ENCODE measurements around the gene GFI1B. TPM values are rescaled to one million over a fixed set of nuclear protein-coding genes. Genes with fewer than 3 reads are reported as not detected.

GFI1B gene
- total RNA-seq, 1 experiment from 2014 or later: 0.77 TPM

DNA sequence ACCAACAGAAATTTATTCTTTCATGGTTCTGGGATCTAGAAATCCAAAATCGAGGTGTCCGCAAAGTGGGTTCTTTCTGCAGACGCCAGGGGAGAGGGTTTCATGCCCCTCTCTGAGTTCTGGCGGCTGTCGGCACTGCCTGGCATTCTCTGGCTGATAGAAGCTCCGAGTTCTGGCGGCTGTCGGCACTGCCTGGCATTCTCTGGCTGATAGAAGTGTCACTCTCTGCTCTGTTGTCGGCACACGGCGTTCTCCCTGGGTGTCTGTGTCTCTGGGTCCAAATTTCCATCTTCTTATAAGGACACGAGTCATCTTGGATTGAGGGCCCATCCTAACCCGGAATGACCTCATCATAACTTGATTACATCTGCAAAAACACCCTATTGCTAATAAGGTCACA lies 7.6 kb downstream of the GFI1B start (continued):
- TF ChIP-seq, protein P1, sequence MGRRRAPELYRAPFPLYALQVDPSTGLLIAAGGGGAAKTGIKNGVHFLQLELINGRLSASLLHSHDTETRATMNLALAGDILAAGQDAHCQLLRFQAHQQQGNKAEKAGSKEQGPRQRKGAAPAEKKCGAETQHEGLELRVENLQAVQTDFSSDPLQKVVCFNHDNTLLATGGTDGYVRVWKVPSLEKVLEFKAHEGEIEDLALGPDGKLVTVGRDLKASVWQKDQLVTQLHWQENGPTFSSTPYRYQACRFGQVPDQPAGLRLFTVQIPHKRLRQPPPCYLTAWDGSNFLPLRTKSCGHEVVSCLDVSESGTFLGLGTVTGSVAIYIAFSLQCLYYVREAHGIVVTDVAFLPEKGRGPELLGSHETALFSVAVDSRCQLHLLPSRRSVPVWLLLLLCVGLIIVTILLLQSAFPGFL (CRISPR knock-in tag; IDR thresholded peaks at IDR 0.05; ENCODE audit: borderline replicate concordance): no peak
- TF ChIP-seq, protein P2, sequence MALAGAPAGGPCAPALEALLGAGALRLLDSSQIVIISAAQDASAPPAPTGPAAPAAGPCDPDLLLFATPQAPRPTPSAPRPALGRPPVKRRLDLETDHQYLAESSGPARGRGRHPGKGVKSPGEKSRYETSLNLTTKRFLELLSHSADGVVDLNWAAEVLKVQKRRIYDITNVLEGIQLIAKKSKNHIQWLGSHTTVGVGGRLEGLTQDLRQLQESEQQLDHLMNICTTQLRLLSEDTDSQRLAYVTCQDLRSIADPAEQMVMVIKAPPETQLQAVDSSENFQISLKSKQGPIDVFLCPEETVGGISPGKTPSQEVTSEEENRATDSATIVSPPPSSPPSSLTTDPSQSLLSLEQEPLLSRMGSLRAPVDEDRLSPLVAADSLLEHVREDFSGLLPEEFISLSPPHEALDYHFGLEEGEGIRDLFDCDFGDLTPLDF (CRISPR knock-in tag; IDR thresholded peaks at IDR 0.05): no peak
- TF ChIP-seq TCF7 (CRISPR knock-in tag; IDR thresholded peaks at IDR 0.05; ENCODE audit: low read depth): no peak
- TF ChIP-seq, protein P3, sequence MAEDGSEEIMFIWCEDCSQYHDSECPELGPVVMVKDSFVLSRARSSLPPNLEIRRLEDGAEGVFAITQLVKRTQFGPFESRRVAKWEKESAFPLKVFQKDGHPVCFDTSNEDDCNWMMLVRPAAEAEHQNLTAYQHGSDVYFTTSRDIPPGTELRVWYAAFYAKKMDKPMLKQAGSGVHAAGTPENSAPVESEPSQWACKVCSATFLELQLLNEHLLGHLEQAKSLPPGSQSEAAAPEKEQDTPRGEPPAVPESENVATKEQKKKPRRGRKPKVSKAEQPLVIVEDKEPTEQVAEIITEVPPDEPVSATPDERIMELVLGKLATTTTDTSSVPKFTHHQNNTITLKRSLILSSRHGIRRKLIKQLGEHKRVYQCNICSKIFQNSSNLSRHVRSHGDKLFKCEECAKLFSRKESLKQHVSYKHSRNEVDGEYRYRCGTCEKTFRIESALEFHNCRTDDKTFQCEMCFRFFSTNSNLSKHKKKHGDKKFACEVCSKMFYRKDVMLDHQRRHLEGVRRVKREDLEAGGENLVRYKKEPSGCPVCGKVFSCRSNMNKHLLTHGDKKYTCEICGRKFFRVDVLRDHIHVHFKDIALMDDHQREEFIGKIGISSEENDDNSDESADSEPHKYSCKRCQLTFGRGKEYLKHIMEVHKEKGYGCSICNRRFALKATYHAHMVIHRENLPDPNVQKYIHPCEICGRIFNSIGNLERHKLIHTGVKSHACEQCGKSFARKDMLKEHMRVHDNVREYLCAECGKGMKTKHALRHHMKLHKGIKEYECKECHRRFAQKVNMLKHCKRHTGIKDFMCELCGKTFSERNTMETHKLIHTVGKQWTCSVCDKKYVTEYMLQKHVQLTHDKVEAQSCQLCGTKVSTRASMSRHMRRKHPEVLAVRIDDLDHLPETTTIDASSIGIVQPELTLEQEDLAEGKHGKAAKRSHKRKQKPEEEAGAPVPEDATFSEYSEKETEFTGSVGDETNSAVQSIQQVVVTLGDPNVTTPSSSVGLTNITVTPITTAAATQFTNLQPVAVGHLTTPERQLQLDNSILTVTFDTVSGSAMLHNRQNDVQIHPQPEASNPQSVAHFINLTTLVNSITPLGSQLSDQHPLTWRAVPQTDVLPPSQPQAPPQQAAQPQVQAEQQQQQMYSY (CRISPR knock-in tag; IDR thresholded peaks at IDR 0.05): no peak
- TF ChIP-seq, protein P4, sequence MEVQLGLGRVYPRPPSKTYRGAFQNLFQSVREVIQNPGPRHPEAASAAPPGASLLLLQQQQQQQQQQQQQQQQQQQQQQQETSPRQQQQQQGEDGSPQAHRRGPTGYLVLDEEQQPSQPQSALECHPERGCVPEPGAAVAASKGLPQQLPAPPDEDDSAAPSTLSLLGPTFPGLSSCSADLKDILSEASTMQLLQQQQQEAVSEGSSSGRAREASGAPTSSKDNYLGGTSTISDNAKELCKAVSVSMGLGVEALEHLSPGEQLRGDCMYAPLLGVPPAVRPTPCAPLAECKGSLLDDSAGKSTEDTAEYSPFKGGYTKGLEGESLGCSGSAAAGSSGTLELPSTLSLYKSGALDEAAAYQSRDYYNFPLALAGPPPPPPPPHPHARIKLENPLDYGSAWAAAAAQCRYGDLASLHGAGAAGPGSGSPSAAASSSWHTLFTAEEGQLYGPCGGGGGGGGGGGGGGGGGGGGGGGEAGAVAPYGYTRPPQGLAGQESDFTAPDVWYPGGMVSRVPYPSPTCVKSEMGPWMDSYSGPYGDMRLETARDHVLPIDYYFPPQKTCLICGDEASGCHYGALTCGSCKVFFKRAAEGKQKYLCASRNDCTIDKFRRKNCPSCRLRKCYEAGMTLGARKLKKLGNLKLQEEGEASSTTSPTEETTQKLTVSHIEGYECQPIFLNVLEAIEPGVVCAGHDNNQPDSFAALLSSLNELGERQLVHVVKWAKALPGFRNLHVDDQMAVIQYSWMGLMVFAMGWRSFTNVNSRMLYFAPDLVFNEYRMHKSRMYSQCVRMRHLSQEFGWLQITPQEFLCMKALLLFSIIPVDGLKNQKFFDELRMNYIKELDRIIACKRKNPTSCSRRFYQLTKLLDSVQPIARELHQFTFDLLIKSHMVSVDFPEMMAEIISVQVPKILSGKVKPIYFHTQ (CRISPR knock-in tag; IDR thresholded peaks at IDR 0.05): no peak

DNA sequence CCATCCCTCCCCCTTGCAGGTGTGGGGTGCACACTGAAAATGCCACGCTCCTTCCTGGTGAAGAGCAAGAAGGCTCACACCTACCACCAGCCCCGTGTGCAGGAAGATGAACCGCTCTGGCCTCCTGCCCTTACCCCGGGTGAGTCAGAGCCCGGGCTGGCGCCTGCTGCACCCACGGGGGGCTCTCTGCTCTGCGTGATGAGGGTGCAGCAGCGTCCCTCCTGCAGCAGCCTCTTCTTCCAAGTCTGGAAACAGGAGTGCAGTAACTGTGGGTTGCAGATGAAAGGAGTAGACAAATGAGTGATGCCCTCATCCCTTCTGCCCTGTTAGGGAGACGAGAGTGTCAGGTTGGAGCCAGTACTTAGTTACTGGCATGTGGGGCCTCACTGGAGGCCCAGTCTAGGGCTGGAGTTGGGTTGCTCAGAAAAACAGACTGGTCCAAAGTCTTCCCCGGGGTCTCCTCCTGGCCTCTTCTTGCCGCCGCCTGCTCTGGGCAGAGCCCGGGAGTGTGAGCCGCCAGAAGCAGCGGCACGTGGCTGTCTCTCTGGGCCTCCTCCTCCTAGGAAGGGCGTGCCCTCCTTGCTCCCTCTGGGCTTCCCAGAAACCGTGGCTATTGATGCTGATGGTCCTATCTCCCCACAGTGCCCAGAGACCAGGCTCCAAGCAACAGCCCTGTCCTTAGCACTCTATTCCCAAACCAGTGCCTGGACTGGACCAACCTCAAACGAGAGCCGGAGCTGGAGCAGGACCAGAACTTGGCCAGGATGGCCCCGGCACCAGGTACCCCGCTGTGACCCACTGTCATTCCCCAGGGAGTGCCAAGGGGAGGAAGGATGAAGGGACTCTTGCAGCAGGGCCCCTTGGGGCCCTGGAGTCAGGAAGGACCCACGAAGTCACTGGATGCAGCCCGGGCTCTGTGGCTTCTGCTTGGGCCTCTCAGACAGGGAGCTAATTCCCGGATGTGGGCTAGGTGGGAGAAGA lies 8.4 kb downstream of the GFI1B start:
- POLR2A ChIA-PET: no interaction called here
- H3K27ac Mint-ChIP-seq: no peak overlapping the region
- H3K4me1 Mint-ChIP-seq: peaks cover 9% of the 10 kb centered on the region
- H3K9me3 Mint-ChIP-seq: peaks cover 5% of the 10 kb centered on the region
- peaks cover 3% of the 10 kb centered on the region; the same call in 1 of the 2 replicates for H3K27me3 Mint-ChIP-seq (ENCODE audit: low read depth)
- CTCF ChIA-PET: interaction anchor here (1.0 kb wide), 1 partner anchor 35 kb away, joined by 3 read pairs; no protein-coding TSS in a partner anchor
- no peak overlapping the region for H3K4me3 Mint-ChIP-seq
- DNase-seq (ENCODE audit: low spot score) (no peak), ATAC-seq (no peak)
- H3K36me3 Mint-ChIP-seq: no peaks in the 10 kb centered on the region
- TF ChIP-seq, protein P5, sequence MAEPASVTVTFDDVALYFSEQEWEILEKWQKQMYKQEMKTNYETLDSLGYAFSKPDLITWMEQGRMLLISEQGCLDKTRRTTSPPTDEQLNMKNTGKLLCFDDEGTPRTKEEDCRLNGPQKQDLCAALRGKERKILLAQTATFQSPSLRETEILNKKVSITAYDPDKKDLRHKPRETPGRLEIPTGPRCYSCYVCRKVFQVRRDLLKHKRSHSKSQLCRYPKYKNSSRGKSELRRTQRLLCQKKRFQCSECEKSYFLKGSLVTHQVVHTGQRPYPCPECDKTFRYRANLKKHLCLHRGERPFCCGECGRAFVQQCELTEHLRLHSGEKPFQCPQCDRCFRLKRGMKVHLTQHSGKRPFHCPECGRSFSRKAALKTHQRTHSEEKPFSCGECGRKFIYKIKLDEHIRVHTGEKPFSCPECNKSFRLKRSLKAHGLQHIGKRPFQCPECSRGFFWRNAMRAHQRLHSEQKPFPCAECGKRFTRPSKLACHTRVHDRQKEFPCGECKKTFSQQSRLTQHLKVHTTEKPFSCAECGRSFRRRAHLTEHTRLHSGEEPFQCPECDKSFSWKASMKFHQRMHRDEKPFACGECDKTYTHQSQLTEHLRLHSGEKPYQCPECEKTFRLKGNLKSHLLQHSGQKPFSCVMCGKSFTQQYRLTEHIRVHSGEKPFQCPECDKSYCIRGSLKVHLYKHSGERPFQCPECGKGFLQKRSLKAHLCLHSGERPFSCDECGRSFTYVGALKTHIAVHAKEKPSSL (CRISPR knock-in tag; conservative IDR thresholded peaks at IDR 0.05): no peak

DNA sequence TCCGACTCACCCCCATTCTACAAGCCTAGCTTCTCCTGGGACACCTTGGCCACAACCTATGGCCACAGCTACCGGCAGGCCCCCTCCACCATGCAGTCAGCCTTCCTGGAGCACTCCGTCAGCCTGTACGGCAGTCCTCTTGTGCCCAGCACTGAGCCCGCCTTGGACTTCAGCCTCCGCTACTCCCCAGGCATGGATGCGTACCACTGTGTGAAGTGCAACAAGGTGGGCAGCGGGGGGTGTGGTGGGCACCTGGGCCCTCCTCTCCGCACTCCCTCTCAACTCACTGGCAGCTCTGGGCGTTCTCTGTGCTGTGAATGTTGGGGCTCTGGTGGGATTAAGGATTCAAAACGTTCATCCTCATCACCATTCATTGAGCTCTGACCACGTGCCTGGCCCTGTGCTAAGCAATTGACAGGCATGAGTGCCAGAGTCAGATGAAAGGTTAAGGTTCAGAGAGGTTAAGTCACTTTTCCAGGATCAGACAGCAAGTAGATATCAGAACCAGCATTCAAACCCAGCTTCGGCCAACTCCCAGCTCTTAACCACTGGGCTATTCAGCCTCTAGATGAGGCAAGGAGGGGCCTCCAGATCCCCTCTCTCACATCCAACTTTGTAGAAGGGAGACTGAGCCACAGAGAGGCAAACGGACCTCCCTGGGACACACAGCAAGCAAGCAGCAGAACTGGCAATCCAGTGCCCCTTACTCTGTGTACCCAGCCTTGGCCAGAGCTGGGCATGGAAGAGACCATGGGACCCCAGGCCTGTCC lies 9.9 kb downstream of the GFI1B start:
- DNase-seq (ENCODE audit: low spot score) (no peak), ATAC-seq (no peak)
- CTCF ChIA-PET: interaction anchor here (0.8 to 1.2 kb wide), 3 partner anchors 9 to 200 kb away, joined by 3 to 5 read pairs (median 3); no protein-coding TSS in a partner anchor
- H3K36me3 Mint-ChIP-seq: no peaks in the 10 kb centered on the region
- POLR2A ChIA-PET: no interaction called here
- H3K4me1 Mint-ChIP-seq: peaks cover 19% of the 10 kb centered on the region
- H3K27me3 Mint-ChIP-seq (ENCODE audit: low read depth): peaks cover 3% of the 10 kb centered on the region; the same call in 1 of the 2 replicates
- H3K4me3 Mint-ChIP-seq: no peak overlapping the region
- peaks cover 5% of the 10 kb centered on the region for H3K9me3 Mint-ChIP-seq
- H3K27ac Mint-ChIP-seq: no peak overlapping the region
- TF ChIP-seq ZNF232 (CRISPR knock-in tag; IDR thresholded peaks at IDR 0.05): no peak
- TF ChIP-seq, protein P6, sequence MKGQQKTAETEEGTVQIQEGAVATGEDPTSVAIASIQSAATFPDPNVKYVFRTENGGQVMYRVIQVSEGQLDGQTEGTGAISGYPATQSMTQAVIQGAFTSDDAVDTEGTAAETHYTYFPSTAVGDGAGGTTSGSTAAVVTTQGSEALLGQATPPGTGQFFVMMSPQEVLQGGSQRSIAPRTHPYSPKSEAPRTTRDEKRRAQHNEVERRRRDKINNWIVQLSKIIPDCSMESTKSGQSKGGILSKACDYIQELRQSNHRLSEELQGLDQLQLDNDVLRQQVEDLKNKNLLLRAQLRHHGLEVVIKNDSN (CRISPR knock-in tag; IDR thresholded peaks at IDR 0.05): no peak
- no peak for TF ChIP-seq FOXJ3 (CRISPR knock-in tag; IDR thresholded peaks at IDR 0.05; ENCODE audit: borderline replicate concordance)
- TF ChIP-seq, protein P7, sequence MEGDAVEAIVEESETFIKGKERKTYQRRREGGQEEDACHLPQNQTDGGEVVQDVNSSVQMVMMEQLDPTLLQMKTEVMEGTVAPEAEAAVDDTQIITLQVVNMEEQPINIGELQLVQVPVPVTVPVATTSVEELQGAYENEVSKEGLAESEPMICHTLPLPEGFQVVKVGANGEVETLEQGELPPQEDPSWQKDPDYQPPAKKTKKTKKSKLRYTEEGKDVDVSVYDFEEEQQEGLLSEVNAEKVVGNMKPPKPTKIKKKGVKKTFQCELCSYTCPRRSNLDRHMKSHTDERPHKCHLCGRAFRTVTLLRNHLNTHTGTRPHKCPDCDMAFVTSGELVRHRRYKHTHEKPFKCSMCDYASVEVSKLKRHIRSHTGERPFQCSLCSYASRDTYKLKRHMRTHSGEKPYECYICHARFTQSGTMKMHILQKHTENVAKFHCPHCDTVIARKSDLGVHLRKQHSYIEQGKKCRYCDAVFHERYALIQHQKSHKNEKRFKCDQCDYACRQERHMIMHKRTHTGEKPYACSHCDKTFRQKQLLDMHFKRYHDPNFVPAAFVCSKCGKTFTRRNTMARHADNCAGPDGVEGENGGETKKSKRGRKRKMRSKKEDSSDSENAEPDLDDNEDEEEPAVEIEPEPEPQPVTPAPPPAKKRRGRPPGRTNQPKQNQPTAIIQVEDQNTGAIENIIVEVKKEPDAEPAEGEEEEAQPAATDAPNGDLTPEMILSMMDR (IDR thresholded peaks at IDR 0.05): no peak
- no peak for TF ChIP-seq GABPB1 (CRISPR knock-in tag; IDR thresholded peaks at IDR 0.05)

Data from WTC11 (cell line).